GM18858 (cell line): ENCODE measurements around the gene ARMH2.
"Not testable (repeated sequence)": the region's sequence is repeated elsewhere in the genome, so short reads cannot be mapped to it uniquely, and the experiment has no call there.

Experiments
- ATAC-seq: cut with Tn5 transposase; IDR thresholded peaks from one replicate; pipeline ENCODE4 v1.9.1; 2021; ENCODE audit not compliant: unreplicated experiment

Gene ARMH2

DNA sequence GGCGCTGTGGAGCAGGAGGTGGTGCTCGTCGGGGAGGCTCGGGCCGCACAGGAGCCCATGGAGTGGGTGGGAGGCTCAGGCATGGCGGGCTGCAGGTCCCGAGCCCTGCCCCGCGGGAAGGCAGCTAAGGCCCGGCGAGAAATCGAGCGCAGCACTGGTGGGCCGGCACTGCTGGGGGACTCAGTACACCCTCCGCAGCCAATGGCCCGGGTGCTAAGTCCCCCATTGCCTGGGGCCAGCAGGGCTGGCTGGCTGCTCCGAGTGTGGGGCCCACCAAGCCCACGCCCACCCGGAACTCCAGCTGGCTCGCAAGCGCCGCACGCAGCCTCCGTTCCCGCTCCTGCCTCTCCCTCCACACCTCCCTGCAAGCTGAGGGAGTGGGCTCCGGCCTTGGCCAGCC, 32.7 kb downstream of the ARMH2 start:
- not testable (repeated sequence) for ATAC-seq

DNA sequence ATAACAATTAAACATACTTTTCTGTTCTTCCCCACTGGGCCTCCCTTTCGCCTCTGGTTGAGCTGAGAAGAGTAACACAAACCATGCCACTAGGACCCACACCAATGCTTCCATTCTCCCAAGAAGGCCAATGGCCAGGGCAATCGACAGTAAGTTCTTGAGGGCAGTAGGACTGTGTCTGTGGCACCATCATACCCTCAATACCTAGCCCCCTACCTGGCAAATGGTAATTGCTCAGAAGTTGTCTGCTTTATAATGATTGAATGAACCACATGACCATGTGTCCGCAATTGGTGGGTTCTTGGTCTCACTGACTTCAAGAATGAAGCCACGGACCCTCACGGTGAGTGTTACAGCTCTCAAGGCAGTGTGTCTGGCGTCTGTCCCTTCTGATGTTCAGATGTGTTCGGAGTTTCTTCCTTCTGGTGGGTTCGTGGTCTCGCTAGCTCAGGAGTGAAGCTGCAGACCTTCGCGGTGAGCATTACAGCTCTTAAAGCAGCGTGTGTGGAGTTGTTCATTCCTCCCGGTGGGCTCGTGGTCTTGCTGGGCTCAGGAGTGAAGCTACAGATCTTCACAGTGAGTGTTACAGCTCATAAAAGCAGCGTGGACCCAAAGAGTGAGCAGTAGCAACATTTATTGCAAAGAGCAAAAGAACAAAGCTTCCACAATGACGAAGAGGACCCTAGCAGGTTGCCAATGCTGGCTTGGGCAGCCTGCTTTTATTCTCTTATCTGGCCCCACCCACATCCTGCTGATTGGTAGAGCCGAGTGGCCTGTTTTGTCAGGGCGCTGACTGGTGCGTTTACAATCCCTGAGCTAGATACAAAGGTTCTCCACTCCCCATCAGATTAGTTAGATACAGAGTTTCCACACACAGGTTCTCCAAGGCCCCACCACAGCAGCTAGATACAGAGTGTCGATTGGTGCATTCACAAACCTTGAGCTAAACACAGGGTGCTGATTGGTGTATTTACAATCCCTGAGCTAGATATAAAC, 33.6 kb downstream of the ARMH2 start:
- ATAC-seq = not testable (repeated sequence)

DNA sequence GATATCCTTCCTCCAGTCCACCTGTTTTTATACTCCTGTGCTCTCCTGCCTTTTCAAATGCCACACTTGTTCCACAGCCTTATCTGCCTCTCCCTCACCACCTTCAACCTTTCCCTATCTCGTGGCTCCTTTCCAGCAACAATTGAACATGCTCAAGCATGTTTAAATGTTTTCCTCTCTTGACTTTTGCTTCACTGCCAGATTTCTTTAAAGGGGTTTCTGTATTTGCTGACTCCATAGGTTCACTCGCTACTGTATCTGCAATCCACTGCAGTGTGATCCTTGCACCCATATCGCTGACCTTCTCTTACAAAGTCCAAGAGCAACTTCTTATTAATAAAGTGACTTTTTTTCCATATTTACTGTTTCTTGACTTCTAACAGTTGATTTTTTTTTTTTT, 35.1 kb downstream of the ARMH2 start:
- ATAC-seq = no peak

DNA sequence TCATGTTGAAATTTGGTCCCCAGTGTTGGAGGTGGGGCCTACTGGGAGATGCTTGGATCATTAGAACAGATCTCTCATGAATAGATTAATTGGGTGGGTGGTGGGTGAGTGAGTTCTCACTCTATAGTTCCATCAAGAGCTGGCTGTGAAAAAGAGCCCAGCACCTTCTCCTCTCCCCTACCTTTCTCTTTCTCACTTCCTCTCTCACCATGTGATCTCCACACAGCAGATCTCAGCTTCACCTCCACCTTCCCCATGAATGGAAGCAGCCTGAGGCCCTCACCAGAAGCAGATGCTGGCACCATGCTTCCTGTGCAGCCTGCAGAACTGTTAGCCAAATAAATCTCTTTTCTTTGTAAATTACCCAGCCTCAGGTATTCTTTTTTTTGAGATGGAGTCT, 36.9 kb downstream of the ARMH2 start:
- no peak for ATAC-seq

DNA sequence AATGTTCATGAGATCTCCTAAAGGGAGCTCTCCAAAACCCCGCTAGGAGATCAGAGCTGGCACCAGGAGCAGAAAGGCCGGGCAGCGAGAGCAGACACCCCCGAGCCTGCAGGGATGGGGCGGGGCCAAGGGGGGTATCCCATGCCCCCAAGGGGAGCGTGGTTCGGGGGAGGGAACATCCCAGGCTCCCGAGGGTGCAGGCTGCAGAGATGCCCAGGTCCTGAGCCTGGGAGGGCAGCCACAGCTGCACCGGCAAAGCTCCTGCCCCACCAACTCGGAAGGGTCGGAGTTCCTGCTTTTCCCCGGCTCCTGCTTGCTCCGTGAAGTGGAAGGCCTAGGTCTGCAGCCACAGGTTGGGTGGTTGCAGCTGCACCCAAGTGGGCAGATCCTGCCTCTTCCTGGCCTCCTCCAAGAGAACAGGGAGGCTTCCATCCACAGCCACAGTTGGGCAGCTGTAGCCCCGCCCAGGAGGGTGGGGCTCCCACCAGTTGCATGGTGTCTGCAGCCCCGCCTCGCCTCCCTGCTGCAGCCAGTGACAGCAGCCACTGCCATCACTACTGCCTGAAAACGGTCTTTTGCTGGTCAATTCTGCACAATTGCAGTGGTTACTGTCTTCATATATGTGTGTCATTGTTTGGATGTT, 37.4 kb downstream of the ARMH2 start:
- ATAC-seq = no peak

DNA sequence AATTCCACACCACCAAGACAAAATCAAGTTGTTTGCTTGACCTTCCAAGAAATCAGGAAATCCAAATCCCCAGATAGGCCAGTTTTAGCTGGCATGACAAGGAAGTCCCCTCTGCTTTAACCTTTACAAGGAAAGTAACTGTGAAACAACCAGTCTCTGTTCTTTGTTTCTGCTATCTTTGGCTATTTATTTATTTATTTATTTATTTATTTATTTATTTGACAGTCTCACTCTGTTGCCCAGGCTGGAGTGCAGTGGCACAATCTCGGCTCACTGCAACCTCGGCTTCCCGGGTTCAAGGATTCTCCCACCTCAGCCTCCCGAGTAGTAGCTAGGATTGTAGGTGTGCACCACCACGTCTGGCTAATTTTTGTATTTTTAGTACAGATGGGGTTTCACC, 38.5 kb downstream of the ARMH2 start:
- ATAC-seq = no peak

DNA sequence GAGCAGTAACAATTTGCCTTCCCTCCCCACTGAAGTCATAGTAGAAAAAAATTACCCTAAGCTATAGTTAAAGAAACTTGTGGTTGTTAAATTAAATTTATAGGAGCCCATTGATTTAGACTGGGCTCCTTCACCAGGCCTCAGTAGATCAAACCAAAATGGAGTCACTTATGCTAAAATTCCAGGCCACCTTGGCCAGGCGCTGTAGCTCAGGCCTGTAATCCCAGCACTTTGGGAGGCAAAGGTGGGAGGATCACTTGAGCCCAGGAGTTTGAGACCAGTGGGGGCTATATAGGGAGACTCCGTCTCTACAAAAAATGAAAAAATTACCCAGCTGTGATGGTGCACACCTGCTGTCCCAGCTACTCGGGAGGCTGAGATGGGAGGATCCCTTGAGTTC, 39.0 kb downstream of the ARMH2 start:
- no peak for ATAC-seq

DNA sequence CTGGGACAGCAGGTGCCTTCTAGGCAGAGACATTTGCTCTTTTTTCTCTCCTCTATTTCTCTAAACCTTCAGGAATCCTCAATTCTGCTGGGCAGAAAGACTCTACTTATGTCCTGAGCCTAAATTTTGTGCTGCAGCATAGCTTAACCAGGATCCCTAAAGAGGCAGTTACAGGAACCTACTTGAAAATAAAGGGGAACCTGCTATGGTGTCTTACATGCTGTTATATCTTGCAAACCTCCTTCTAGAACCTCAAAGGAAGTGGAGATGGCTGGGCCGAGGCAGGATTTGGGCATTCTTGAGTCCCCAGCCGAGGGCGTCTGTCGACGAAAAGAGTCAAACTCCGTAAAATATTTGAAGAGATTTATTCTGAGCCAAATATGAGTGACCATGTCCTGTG, 41.1 kb downstream of the ARMH2 start:
- no peak for ATAC-seq

DNA sequence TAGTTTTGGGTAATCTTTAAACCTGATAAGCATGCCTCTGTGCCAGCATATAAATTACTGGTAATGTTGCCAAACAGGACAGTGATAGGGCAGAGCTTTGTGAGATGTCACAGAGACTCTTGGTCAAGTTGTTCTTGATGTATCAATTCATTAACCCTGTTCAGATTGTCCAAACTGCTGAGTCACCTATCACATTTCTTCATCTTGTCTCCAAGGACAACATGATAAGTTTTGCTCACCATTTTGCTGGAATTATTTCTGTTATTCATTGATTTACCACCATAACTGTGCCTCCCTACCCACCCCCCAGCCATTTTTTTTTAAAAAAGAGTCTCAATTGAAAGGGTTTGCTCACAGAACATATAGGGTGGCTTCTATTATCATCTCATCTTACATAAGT, 43.4 kb downstream of the ARMH2 start:
- no peak for ATAC-seq

DNA sequence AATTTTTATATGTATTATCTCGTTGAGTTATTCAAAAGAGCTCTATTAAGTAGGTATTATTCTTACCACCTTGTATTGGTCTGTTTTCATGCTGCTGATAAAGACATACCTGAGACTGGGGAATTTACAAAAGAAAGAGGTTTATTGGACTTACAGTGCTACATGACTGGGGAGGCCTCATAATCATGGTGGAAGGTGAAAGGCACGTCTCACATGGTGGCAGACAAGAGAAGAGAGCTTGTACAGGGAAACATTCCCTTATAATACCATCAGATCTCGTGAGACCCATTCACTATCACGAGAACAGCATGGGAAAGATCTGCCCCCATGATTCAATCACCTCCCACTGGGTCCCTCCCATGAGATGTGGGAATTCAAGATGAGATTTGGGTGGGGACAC, 44.3 kb downstream of the ARMH2 start:
- not testable (repeated sequence) for ATAC-seq

DNA sequence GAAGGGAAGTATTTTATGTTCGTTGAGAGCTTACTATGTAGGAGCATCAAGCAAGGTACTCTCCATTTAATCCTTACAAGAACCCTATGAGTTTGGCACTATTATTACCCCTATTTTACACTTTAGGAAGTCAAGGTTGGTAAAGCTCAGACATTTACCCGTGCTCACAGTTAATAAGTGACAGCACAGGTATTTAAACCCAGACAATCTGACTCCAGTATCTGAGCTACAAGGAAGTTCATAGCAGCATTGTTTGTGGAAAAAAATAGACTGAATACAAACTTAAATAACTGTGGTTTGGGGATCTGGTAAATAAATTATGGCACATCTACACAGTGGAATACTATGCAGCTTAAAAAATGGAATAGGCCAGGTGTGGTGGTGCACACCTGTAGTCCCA, 45.2 kb downstream of the ARMH2 start:
- ATAC-seq = no peak

DNA sequence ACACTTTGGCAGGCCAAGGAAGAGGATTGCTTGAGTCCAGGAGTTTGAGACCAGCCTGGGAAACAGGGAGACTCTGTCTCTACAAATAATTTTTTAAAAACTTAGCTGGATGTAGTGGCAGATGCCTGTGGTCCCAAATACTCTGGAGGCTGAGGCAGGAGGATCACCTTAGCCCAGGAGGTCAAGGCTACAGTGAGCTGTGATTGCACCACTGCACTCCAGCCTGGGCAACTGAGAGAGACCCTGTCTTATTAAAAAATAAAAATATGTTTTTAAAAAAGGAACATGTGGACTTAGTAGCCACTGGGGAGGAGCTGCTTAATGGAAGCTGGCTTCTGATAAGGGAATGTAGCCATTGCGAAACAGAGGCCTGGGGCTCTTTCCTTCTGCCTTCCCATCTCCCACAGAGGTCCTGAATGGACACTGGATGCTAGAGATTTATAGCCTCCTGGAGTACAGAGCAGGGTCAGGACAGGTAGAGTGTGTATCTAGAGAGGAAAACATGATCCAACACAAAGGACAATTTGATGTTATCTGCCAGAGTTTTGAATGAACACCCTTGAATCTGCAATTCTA, 45.7 kb downstream of the ARMH2 start:
- ATAC-seq = no peak

DNA sequence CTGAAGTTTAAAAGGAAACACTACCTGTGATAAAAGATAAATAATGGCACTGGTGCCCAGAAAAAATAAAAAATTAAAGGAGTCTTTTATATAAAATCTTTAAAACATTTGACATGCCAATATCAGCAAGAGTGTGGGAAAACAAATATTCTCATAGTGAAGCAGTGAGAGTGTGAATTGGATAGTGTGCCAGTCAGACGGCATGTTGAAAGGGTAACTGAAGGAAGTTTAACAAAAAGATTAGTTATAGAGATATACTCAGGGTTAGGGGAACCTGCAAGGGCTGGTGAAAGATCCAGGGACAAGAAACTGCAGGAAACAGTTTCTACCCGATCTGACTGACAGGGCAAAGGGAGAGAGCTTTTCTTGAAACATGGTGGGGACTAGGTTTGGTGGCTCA, 46.2 kb downstream of the ARMH2 start:
- ATAC-seq = no peak

DNA sequence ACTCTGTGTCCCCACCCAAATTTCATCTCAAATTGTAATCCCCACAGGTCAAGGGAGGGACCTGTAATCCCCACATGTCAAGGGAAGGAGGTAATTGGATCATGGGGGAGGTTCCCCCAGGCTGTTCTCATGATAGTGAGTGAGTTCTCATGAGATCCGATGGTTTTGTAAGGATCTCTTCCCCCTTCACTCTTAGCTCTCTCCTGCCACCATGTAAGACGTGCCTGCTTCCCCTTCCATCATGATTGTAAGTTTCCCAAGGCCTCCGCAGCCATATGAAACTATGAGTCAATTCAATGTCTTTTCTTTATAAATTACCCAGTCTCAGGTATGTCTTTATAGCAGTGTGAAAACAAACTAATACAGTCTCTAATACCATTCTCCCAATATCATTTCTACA, 47.8 kb downstream of the ARMH2 start:
- ATAC-seq = not testable (repeated sequence)

DNA sequence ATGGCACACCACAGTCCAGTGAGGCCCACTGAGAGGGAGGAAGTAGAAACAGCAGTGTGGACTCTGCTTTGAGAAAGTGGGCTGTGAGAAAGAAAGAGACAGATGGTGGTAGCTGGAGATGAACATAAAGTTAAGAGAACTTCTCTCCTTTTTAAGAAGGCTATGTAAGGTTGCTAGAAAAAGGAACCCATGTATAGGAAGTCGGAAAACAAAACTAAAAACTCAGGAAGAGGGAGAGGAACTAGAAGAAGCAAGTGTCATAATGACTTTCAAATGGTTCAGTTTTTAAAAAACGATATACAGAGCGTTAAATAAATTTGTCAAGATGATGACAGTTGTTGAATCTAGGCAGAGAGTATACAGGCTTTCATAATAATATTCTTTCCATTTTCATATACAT, 49.4 kb downstream of the ARMH2 start:
- no peak for ATAC-seq
